NOMO-1 (cell line): ENCODE data around the gene COPG2.
"Not testable (repeated sequence)": the region's sequence is repeated elsewhere in the genome, so short reads cannot be mapped to it uniquely, and the experiment has no call there.

ENCODE experiments used
- DNase-seq, 2 experiments: peaks; one replicate each; lab custom pipeline; 2025; ENCODE audit not compliant: unreplicated experiment in 2 of 2; lab: John Stamatoyannopoulos, UW

Gene COPG2

DNA sequence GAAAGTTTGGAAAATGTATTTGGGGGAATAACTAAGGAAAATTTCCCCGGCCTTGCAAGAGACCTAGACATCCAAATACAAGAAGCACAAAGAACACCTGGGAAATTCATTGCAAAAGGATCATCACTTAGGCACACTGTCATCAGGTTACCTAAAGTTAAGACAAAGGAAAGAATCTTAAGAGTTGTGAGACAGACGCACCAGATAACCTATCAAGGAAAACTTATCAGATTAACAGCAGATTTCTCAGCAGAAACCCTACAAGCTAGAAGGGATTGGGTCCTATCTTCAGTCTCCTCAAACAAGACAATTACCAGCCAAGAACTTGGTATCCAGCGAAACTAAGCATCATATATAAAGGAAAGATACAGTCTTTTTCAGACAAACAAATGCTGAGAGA, 93.4 kb downstream of the COPG2 start:
- not testable (repeated sequence) for DNase-seq

- DNase-seq: not testable (repeated sequence)
These were observed 98.4 kb downstream of the COPG2 start for GRCh38 chr7:130570144-130570543.

DNA sequence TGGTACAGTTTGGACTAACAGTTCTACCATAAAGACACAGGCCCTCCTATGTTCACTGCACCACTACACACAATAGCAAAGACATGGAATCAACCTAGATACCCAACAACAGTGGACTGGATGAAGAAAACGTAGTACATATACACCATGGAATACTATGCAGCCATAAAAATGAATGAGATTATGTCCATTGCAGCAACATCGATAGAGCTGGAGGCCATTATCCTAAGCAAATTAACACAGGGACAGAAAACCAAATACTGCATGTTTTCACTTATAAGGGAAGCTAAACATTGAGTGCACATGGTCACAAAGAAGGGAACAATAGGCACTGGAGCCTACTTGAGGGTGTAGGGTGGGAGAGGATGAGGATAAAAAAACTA, 101.7 kb downstream of the COPG2 start:
- DNase-seq: no peak

GRCh38 chr7:130566168-130566897, 102.2 kb downstream of the COPG2 start:
- no peak for DNase-seq

GRCh38 chr7:130560972-130561371, 107.6 kb downstream of the COPG2 start:
- DNase-seq: peak; percentile 41 to 62

DNA sequence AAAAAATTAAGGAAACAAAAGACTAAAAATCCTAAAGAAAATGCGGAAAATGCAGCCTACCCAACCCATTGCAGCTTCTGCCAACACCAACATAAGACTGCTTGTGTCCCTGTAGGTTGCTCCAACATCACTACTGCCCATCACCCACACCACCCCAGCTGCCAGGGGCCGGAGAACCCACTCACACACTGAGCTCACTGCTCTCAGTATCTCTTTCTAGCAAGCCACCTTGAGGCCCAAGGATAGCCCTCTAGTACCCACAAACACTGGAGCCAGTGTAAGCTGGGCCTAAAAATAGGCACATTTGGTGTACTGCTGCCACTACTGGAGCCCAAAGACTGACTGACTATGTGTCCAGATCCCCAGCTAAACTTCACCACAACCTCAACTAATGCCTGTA, 109.4 kb downstream of the COPG2 start:
- no peak for DNase-seq

DNA sequence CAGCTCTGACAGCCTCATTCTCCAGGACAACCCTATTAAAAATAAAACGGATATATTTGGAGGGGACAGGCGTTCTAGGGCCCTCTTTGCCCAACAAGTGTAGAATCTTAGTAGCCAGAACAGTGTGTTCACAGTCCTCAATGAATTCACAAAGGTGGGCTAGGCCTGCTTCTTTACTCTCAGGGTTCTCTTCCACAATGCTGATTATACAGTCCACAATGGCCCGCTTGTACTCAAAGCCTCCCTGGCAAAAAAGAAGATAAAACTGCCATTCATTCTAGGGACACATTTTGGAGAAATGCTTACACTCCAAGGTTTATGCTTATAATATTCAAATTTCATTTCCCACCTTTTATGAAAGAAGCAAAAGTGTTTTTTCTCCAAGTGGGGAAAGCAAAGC, 114.1 kb downstream of the COPG2 start:
- DNase-seq: no peak

- no peak for DNase-seq
These were observed 115.0 kb downstream of the COPG2 start for GRCh38 chr7:130553398-130554029.

- DNase-seq: no peak
These were observed 124.2 kb downstream of the COPG2 start for GRCh38 chr7:130544356-130544755.

GRCh38 chr7:130543487-130544010, 125.0 kb downstream of the COPG2 start:
- no peak for DNase-seq

DNA sequence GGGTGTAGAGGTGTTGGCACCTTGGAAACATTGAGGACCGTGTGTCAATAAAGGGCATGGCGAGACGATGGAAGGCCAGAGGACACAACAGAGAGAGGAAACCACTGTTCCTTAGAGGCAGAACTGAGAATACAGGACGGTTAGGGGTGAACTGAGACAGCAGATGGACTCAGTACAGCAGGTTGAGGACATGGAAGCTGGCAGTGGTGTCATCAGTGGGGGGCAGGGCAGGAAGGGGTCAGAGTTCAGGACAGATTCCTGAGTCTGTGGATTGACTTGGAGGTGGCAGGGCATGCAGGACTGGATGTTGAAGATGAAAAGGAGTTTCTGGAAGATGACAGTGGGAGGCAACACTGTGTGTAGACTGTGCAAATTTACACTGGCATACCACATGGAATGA, 126.3 kb downstream of the COPG2 start:
- DNase-seq: not testable (repeated sequence)

- not testable (repeated sequence) for DNase-seq
These were observed 127.3 kb downstream of the COPG2 start for GRCh38 chr7:130541287-130541686.

- not testable (repeated sequence) for DNase-seq
These were observed 130.7 kb downstream of the COPG2 start for GRCh38 chr7:130537894-130538293.

DNA sequence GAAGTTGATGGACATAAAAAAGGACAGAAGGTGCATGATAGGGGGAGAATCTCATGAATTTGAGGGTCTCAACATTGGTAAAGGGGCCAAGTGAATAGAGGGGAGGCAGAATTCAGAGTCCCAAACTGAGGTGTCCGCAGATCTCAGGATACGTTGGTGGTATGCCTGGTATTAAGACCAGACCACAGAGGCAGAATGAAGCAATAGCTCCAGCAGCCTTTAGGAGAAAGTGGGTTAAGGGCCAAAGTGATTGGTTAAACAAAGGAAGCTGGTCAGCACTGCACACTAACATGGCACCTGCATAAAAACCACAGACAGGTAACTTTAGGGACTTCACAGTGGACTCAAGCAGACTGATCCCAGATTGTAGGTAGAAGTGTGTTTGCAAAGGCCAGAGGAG, 139.1 kb downstream of the COPG2 start:
- DNase-seq: no peak

- not testable (repeated sequence) for DNase-seq
These were observed 140.7 kb downstream of the COPG2 start for GRCh38 chr7:130527752-130528355.

DNA sequence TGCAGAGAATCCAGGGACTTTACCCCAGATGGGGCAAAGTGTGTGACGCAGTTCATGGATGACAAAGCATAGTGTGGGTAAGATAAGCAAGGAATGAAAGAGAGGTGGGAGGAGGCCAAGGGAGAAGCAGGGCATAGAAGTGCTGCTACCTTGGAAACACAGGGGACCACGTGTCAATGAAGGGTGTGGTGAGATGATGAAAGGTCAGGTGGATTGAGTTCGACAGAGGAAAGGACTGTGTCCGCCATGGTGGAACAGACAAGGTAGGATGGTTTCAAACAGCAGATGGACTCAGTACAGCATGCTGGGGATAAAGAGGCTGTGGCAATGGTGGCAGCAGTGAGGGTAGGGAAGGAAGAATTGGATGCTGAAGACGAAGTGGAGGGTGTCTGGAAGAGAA, 143.9 kb downstream of the COPG2 start:
- no peak for DNase-seq

DNA sequence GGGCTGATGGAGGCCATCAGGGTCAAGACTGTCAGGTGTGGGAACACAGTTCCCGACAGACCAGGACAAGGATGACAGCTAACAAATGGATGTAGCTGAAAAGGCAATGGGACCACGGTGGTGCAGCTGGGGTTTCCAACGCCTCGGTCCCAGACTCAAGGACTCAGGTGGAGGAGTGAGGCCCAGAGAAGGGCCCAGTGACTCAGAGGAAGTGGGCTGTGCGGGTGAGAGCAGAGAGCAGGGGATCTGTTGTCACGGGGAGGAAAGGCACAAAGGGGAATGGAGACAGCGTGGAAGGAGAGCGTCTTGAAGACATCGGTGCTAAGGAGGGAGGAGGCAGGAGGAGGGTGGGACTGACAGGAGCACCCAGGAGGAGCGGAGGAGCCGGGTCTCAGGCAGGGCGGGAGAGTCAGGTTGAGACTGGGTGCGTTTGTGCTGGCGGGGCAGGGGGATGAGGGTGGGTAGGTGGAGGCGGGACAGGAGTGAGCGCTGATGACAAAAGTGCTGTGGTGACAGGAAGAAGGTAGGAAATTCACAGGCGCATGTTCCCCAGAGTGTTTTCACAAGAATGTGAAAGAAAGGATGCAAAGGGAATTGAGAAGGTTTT, 144.9 kb downstream of the COPG2 start:
- DNase-seq: not testable (repeated sequence)

DNA sequence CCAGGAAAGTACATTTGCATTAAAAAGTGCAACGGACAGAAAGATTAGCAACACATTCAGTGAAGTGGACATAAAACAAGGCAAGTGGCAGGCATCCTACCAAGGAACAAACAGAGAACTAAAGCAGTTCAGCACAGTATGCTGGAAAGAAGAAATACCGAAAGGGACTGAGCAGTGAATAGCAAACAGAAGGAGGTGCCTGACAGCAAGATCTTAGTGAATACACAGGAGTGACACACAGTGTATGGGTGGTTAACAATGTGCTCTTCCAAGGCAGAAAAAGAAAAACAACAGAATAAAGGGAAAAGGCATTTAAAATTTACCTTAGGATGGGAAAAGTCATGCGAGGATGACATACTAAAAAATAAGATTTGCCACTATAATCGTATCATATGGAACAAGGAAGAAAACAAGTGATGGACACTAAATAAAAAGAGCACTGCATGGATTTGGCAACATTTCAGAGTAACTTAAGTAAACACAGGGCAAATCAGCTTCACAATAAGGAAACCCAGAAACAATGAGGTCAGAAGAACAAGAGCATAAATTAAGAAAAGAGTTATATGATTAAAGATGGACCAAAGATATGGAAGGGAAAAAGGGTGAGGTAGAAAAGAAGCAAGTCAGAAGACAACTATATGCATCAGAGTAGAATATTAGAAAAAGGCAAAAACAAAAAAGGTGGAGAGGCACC, 147.1 kb downstream of the COPG2 start:
- no peak for DNase-seq

- no peak for DNase-seq
These were observed 153.1 kb downstream of the COPG2 start for GRCh38 chr7:130515315-130516040.

- no peak for DNase-seq
These were observed 155.1 kb downstream of the COPG2 start for GRCh38 chr7:130513447-130513846.
